Medulla oblongata (tissue), 1 donor: Measurements from ENCODE around the gene NEK11.

Source experiments
- DNase-seq: peaks from one replicate; pipeline ENCODE4 v3.0.0-alpha.2; 2015; ENCODE audit errors: extremely low spot score

The NEK11 gene

GRCh38 chr3:131223373-131224289 lies 197.0 kb downstream of the NEK11 start:
- no peak for DNase-seq

GRCh38 chr3:131224886-131225550 lies 198.3 kb downstream of the NEK11 start:
- no peak for DNase-seq

GRCh38 chr3:131228522-131228921 lies 201.8 kb downstream of the NEK11 start:
- no peak for DNase-seq

DNA sequence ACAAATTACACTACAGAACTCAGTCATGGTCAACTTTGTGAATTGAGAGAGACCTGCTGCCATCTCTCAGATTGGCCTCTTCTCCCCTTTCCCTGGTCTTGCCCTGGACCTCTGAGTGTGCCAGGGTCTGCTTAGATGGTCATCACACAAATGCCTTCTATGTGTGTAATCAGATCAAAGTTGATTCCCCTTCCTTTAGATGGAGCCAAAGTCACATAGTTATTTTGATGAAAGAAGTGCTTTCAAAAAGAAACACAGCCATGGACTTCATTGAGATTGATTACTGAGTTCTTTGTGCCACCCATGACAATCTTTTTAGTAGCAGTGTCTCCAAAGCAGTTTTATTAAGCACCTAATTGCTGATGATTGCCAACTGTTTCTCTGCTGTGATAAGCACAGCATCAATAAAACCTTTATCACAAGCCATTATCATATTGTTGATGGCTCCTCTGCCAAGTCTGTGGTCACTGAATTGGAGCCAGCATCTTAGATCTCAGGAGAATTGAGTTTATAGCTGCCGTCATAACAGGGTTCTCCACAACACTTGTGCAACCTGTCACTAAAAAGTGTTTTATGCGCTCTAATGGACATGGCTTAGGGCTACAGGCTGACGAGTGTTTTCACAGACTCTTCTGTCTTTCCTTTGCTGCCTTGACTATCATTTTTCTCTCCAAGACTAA lies 205.2 kb downstream of the NEK11 start:
- peak; percentile 6 for DNase-seq

DNA sequence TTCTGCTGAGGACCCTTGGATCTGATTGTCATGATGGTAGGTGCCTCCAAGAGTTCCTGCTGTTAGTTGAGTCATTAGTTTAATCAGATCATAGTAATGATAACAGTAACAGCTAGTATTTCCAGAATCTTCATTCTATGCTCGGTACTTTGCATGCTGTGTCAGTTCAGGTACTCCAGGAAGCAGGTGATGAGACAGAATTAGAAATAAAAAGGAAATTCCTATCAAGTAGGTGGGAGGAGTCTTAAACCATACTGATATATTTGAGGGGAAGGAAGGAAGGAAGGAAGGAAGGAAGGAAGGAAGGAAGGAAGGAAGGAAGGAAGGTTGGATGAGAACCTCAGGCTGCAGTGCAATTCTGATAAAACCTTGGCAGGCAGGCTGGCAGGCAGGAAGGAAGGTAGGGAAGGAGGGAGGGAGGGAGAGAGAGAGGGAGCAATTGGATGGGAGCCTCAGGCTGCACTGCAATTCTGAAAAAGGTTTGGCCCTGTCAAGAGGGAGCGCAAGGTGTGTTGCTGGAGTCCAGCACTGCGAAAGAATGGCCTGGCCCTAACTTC lies 206.1 kb downstream of the NEK11 start:
- no peak for DNase-seq

GRCh38 chr3:131233900-131234668 lies 207.4 kb downstream of the NEK11 start:
- no peak for DNase-seq

DNA sequence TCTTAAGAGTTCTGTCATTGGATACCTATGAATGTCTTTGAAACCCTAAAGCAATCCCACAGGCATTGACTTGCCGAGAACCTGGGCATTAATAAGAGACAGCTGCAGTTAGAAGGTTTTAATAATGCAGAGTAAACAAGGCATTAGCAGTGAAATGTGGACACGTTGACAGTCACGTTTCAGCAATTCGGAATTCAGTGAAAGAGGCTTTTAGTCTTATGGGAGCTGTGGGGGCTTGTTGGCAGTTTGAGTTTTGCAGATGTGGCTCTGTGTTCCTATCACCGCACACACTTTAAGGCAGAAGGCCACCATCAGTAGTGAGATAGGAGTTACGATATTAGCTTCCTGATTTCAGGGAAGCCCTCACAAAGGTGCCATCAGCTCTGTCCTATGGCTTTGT lies 209.7 kb downstream of the NEK11 start:
- DNase-seq = no peak

DNA sequence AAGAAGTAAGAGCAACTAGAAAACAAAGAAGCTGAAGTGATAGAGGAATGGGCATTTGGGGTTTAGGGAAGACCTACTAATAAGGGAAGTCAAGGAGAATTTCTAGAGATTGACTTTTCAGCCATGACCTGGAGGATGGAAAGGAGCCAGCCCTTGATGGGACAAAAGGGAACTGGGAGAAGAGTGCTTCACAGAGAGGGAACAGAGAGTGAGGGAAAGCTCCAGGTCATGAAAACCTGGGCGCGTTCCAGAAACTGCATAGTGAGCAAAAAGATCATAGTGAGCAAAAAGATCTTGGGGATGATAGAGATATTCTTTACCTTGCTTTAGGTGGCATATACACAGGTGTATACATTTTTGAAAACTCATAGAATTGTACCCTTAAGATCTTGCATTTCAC lies 211.8 kb downstream of the NEK11 start:
- no peak for DNase-seq

DNA sequence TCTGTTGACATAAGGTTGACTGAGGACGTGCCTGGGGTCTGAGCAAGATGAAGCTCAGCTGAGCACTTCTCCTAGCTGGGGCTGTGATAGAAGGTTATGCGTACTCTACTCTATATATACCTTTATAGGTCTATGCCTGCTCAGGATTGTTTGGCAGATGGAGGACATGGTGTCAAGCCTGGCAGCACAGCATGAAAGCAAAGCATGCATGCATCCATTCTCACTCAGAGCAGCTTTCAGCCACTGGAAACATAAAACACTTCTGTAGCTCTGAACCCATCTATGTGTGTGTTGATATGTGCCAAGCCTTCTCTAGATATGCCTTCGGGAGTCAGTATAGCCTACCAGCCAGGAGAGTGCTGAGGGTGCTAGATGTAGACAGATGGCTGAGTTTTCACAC lies 212.6 kb downstream of the NEK11 start:
- no peak for DNase-seq

GRCh38 chr3:131242201-131242600 lies 215.5 kb downstream of the NEK11 start:
- peak; percentile 26 for DNase-seq

- DNase-seq = no peak
Observed at GRCh38 chr3:131250466-131250865, 223.8 kb downstream of the NEK11 start.

DNA sequence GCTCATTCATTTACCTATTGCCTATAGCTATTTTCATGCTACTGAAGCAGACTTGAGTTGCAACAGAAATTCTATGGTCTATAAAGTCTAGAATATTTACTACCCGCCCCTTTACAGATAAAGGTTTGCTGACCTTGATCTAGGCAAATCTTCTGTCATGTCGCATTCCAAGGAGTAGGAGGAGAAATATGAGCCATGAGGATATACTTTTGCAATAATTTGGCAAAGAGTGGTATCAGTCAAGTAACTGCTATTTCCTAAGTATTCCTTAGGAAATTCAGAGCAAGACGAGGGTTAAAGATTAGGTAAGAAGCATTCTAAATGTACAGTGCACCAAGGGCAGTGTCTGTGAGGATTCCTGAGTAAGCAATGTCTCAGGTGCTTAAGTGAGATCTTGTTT lies 233.8 kb downstream of the NEK11 start:
- no peak for DNase-seq

DNA sequence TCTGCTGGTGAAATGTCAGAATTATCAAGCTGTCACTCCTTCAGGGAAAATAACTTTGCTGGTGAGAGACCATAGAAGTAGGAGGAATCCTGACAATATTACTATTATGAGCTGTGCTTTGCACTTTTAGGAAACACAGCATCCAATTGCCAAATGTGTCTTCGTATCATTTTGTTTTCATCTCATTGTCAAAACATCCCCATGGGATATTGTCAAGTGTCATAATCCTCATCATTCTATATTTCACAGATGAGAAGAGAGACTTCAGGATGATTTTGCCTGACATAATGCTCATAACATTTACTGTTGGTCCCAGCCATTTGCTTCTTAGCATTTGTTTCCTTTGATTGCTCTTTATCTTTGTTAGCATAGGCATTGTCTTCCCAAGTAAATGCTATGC lies 234.4 kb downstream of the NEK11 start:
- DNase-seq = no peak

DNA sequence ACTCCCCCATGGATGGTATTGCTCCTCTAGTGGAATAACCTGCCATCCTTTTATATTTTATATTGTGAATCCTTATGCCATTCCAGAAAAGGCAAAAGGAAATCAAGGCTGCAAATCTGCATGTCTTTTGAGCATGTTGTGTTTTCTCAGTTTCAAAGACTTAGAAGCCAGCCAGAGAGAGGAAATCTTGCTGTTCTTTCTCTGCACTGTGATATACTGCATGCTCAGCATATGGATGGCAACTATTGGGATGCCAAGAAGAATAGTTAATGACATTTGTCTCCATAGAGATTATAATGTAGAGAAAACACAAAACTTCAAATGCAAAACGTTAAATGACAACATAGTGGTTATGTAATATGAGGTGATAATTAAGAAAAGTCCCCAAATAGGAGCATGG lies 248.9 kb downstream of the NEK11 start:
- no peak for DNase-seq

GRCh38 chr3:131277836-131278497 lies 251.3 kb downstream of the NEK11 start:
- DNase-seq = no peak

GRCh38 chr3:131279577-131279976 lies 252.9 kb downstream of the NEK11 start:
- DNase-seq = no peak

DNA sequence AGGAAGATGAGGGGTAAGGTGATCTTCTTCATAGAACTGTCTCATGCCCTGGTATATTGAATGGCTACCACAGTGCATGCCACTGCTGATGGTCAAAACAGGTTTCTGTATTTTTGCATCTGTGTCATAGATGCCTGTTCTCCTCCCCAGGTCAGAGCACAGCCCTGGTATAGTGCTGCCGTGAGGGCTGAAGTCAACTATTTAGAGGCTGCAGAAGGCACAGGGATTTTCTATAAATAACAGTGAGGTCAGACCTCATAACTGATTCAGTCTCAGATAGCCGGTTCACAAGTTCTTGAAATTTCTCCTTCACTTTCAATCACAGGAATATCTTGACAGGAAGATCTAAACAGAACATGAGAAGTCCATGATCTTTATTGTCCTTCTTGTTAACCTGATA lies 255.7 kb downstream of the NEK11 start:
- DNase-seq = no peak

DNA sequence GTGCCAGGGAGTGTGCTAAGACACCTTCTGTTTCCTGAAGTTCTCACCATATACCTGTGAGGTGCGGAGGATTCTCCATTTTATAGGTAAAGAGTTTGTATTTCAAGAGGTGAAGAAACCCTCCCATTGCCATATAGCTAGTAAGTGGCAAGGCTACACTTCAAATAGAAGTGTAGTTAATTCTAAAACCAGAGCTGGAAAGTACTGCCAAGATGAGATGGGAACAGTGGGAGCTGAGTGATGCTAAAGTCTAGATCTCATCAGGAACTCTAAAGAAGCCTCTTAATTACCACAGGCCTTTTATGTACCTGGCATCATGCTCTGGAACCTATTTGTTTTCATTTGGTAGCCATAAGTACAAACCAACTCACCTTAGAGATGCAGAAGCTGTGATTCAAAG lies 256.3 kb downstream of the NEK11 start:
- DNase-seq = no peak

DNA sequence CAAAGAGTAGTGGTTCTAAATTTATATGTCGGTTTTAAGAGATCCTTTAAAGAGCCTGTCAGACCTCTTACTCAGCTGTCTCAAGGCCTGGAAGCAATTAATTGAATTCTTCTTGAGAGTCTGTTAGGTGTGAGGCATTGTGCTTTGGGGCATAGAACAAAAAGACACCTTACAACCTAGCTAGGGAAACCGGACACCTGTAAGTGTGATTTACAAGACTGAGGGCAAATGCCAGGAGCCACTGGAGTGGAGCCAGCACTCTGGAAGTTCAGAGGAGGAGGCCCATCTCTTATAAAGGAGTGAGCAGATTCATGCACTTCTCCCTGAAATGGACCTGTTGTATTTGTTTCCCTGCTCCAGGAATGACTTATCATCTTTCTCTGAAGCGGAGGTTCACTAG lies 257.2 kb downstream of the NEK11 start:
- DNase-seq = no peak

DNA sequence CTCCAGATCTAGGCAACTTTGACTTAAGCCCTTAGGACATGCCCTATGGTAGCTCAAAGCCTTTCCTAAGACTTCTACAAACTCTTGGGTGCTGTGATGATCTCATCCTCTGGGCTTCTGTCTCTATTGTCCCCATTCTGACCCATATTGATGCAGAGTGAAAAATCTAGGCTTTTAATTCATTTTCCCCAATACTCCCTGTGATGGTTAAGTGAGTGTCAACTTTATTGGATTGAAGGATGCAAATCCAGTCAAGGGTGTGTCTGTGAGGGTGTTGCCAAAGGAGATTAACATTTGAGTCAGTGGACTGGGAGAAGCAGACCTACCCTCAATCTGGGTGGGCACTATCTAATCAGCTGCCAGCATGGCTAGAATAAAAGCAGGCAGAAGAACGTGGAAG lies 257.6 kb downstream of the NEK11 start:
- DNase-seq = no peak

DNA sequence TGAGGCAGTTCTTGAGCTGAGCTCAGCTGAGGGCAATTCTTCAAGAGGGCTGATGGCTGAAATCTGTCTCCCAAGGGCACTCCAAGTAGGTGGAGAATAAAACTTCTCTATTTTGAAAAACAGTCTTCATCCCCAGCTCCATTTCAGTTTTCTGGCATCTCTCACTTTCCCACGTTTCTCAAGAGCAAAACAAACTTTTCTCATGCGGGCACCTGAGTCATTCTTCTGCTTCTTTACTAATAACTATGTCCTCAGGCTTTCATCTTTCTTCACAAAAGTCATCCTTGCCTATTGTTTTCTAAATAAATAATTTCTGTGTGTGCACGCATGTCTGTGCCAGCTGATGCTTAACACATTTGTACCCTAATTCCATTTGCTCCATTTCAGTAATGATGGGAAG lies 258.8 kb downstream of the NEK11 start:
- DNase-seq = no peak
